Endothelial cell of umbilical vein (primary cell): Measurements from ENCODE around the gene PDLIM4. TPM values are rescaled to one million over a fixed set of nuclear protein-coding genes. Genes with fewer than 3 reads are reported as not detected.

Source experiments
- BruUV-seq: library from RNA; stranded (reverse); fragments of 400-500 nt; replicated peaks from 2 replicates; lab custom pipeline; 2021; lab: Mats Ljungman, UMichigan
- CTCF ChIA-PET: fragments of 300-600, 350-600 bp; sonication (Branson Sonifier 250); formaldehyde crosslinking; loops from one replicate; lab custom pipeline; 2021; ENCODE audit warnings: antibody characterized with exemption, inconsistent platforms; lab: Charles Lee
- POLR2A ChIA-PET: fragments of 300-600, 350-600 bp; sonication (Branson Sonifier 250); formaldehyde crosslinking; loops from one replicate; lab custom pipeline; 2021; ENCODE audit warnings: antibody characterized with exemption, inconsistent platforms; lab: Charles Lee
- DNase-seq: peaks from one replicate; pipeline ENCODE4 v3.0.0-alpha.2; 2011; ENCODE audit warnings: low read depth, low spot score
- FAIRE-seq: peaks from 2 replicates; lab custom pipeline; 2011; peaks lifted over from hg19 to GRCh38; lab: Jason Lieb, UNC
- H2AFZ ChIP-seq: 2 replicates; pipeline ENCODE4 v1.6.0; 2012; ENCODE audit warnings: low read depth, low read length, control low read depth, inconsistent platforms
- H3K27ac ChIP-seq: 2 replicates; pipeline ENCODE4 v1.5.1; 2011; ENCODE audit warnings: low read depth, mild to moderate bottlenecking, control low read depth, low read length, moderate library complexity; ENCODE audit not compliant: insufficient read depth
- H3K27me3 ChIP-seq, 2 experiments: 2 replicates each; pipeline versions ENCODE4 v1.6.0 to v1.6.1; 2011; ENCODE audit warnings: low read length in 2 of 2, mixed read lengths in 1 of 2; ENCODE audit not compliant: control insufficient read depth in 2 of 2, insufficient read depth in 2 of 2
- H3K36me3 ChIP-seq, 2 experiments: 2 replicates in 1 of 2; 3 replicates in 1 of 2; pipeline ENCODE4 v1.5.1; 2011; ENCODE audit warnings: low read length in 2 of 2, mild to moderate bottlenecking in 1 of 2, moderate library complexity in 1 of 2; ENCODE audit not compliant: control insufficient read depth in 2 of 2, insufficient read depth in 2 of 2; ENCODE audit errors: extremely low read depth in 1 of 2
- H3K4me1 ChIP-seq: 3 replicates; pipeline ENCODE4 v1.5.1; 2011; ENCODE audit warnings: mild to moderate bottlenecking, low read length; ENCODE audit not compliant: control insufficient read depth, insufficient read depth; ENCODE audit errors: extremely low read depth
- H3K4me2 ChIP-seq: 2 replicates; pipeline ENCODE4 v1.6.1; 2011; ENCODE audit warnings: low read length, control low read depth, mixed read lengths; ENCODE audit not compliant: insufficient read depth
- H3K4me3 ChIP-seq, 3 experiments: fragments of 200-600 bp in 1 of 3; sonication (generic), shearing (Covaris generic) in 1 of 3; replicated peaks in 1 of 3; 2 replicates each; pipeline ENCODE4 v1.5.1; 2011 to 2016; ENCODE audit warnings: control low read depth in 3 of 3, low read length in 3 of 3, mild to moderate bottlenecking in 2 of 3, inconsistent platforms in 1 of 3, low read depth in 1 of 3, moderate library complexity in 1 of 3; ENCODE audit not compliant: insufficient read depth in 1 of 3
- H3K79me2 ChIP-seq: 2 replicates; pipeline ENCODE4 v1.6.0; 2012; ENCODE audit warnings: low read length, inconsistent platforms; ENCODE audit not compliant: control insufficient read depth, insufficient read depth
- H3K9ac ChIP-seq: replicated peaks from 2 replicates; pipeline ENCODE3; 2011; ENCODE audit warnings: low read length, control low read depth; ENCODE audit not compliant: insufficient read depth; ENCODE audit errors: extremely low read depth
- H3K9me1 ChIP-seq: replicated peaks from 3 replicates; pipeline ENCODE4 v1.6.0; 2011; ENCODE audit warnings: mild to moderate bottlenecking, low read length; ENCODE audit not compliant: control insufficient read depth, insufficient read depth; ENCODE audit errors: extremely low read depth
- H3K9me3 ChIP-seq: replicated peaks from 2 replicates; pipeline ENCODE4 v1.5.1; 2012; ENCODE audit warnings: low read length, inconsistent platforms; ENCODE audit not compliant: control insufficient read depth, insufficient read depth
- H4K20me1 ChIP-seq: replicated peaks from 2 replicates; pipeline ENCODE3; 2011; ENCODE audit warnings: mild to moderate bottlenecking, low read length; ENCODE audit not compliant: control insufficient read depth, insufficient read depth; ENCODE audit errors: extremely low read depth
- EZH2 ChIP-seq: IDR thresholded peaks from 2 replicates; pipeline ENCODE4 v1.6.1; 2012; ENCODE audit warnings: borderline replicate concordance, low read depth, mild to moderate bottlenecking, moderate library complexity, low read length, inconsistent platforms; ENCODE audit not compliant: severe bottlenecking
- GATA2 ChIP-seq: IDR thresholded peaks from 2 replicates; pipeline ENCODE4 v1.7.0; 2011; ENCODE audit warnings: low read depth, mild to moderate bottlenecking, moderate library complexity, mixed read lengths, low read length; ENCODE audit not compliant: insufficient read length, insufficient read depth
- JUN ChIP-seq: IDR thresholded peaks from 2 replicates; pipeline ENCODE4 v1.6.1; 2011; ENCODE audit warnings: borderline replicate concordance, low read depth; ENCODE audit not compliant: insufficient read length, insufficient read depth
- POLR2A ChIP-seq: IDR thresholded peaks from 2 replicates; pipeline ENCODE4 v1.6.1; 2012; ENCODE audit warnings: low read depth, mild to moderate bottlenecking, control low read depth, low read length
- dilution Hi-C: fragments of 300-500 bp; cut with MboI; formaldehyde crosslinking; loops from one replicate; pipeline ENCODE4 v1.15.0; 2019; ENCODE audit warnings: low sequenced_read_pairs; ENCODE audit not compliant: extremely low pct_ligation_motif_present
- intact Hi-C: fragments of 100-400 bp; cut with micrococcal nuclease; formaldehyde crosslinking; loops from one replicate; pipeline ENCODE4 v1.10.0; 2022
- polyA plus RNA-seq, 4 experiments: library from polyadenylated mRNA; depleted of rRNA in 3 of 4; stranded (reverse) in 3 of 4; unstranded in 1 of 4; fragments of >200 nt; gene quantifications; 2 replicates each; pipeline versions ENCODE4 v1.2.1 to v1.2.3, GENCODE V29; 2011 to 2012; ENCODE audit warnings: missing spikeins in 1 of 4
- total RNA-seq: library from RNA; stranded (reverse); gene quantifications from 2 replicates; pipeline ENCODE4 v1.2.3, GENCODE V29; 2021
- TF ChIP-seq, protein P1 (sequence below), 2 donors: IDR thresholded peaks; 1 replicate in 1 of 2; 2 replicates in 1 of 2; pipeline ENCODE4 v1.5.1; 2011; ENCODE audit warnings: low read length in 2 of 2, mild to moderate bottlenecking in 2 of 2, moderate library complexity in 2 of 2, control low read depth in 1 of 2, inconsistent platforms in 1 of 2, low read depth in 1 of 2; ENCODE audit not compliant: insufficient read depth in 1 of 2; ENCODE audit errors: extremely low read depth in 1 of 2

Gene PDLIM4
- total and polyA plus RNA-seq, 2 donors (not counting 3 experiments of a cell fraction or from before 2014, with no cell fraction given) = 65.7 to 112 TPM

DNA sequence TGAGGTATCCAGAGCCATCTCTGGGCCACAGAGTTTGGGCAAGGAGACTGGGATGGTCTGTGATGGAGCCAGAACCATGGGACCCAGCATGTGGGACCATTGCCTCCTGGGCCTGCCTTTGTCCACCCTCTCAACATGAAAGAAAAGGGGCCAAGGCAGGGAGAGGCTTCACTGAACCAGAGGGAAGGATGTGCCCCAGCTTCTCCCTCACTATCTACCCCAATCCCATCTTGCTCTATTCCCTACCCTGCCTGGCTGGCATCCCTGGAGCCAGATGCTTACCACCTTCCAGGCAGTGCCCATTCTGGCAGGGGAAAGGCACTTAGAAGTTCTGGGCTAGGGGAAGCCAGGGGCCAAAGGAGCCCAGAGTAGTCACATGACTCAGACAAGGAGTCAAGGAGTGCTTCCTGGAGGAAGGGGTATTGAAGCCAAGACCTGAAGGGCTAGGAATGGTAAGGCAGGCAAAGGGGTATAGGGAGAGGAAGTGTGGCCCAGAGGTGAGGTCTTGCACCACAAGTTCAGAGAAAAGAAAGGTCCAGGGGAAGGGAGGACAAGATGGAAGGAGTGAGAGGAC, 9.8 kb downstream of the PDLIM4 start:
- Histone ChIP-seq H2AFZ (no peak overlapping the region), H3K9me1 (no peaks in the 10 kb centered on the region), H3K27ac (peak overlapping the region; percentile 89), H3K4me3 (no peak overlapping the region), H3K4me1 (peaks cover 46% of the 10 kb centered on the region), H3K27me3 (no peaks in the 10 kb centered on the region), H3K9ac (no peak overlapping the region), H3K9me3 (no peaks in the 10 kb centered on the region), H3K4me2 (no peak overlapping the region), H4K20me1 (no peaks in the 10 kb centered on the region), H3K79me2 (peaks cover 3% of the 10 kb centered on the region), H3K36me3 (peaks cover 7 to 31% of the 10 kb centered on the region in 2 experiments)
- ChIA-PET POLR2A (no interaction called here), CTCF (interaction anchor here (1.3 kb wide), 1 partner anchor 29 kb away, joined by 3 read pairs; no protein-coding TSS in a partner anchor)
- no peak for TF ChIP-seq POLR2A
- TF ChIP-seq JUN = no peak
- TF ChIP-seq, protein P1, sequence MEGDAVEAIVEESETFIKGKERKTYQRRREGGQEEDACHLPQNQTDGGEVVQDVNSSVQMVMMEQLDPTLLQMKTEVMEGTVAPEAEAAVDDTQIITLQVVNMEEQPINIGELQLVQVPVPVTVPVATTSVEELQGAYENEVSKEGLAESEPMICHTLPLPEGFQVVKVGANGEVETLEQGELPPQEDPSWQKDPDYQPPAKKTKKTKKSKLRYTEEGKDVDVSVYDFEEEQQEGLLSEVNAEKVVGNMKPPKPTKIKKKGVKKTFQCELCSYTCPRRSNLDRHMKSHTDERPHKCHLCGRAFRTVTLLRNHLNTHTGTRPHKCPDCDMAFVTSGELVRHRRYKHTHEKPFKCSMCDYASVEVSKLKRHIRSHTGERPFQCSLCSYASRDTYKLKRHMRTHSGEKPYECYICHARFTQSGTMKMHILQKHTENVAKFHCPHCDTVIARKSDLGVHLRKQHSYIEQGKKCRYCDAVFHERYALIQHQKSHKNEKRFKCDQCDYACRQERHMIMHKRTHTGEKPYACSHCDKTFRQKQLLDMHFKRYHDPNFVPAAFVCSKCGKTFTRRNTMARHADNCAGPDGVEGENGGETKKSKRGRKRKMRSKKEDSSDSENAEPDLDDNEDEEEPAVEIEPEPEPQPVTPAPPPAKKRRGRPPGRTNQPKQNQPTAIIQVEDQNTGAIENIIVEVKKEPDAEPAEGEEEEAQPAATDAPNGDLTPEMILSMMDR (IDR thresholded peaks at IDR 0.05; ENCODE audit: extremely low read depth in 1 of 2, insufficient read depth in 1 of 2, low read depth in 1 of 2, low read length in 2 of 2) = no peak
- no peak for TF ChIP-seq EZH2
- no peak for TF ChIP-seq GATA2
- dilution Hi-C loops (no loop called here), intact Hi-C loops (loop anchor here (10.0 kb wide), 1 partner anchor 452 kb away; no protein-coding TSS in a partner anchor)
- DNase-seq (no peak), FAIRE-seq (no peak)
- BruUV-seq = no TSS peak
